Measurements from ENCODE around the gene ABCC8. TPM values are rescaled to one million over a fixed set of nuclear protein-coding genes. Genes with fewer than 3 reads are reported as not detected.

The ABCC8 gene
- total and polyA plus RNA-seq, 2 experiments from 2014 or later = 2.0 to 3.4 TPM

GRCh38 chr11:17460406-17460805 lies 16.2 kb downstream of the ABCC8 start (continued):
- TF ChIP-seq ZNF331 (CRISPR knock-in tag; IDR thresholded peaks at IDR 0.05; ENCODE audit: low read depth) = no peak

GRCh38 chr11:17459236-17459896 lies 17.3 kb downstream of the ABCC8 start:
- H4K20me1 ChIP-seq (replicated peaks; ENCODE audit: insufficient read depth) = no peaks in the 10 kb centered on the region
- no peaks in the 10 kb centered on the region for H3K79me2 ChIP-seq (replicated peaks; ENCODE audit: insufficient read depth)
- H3K9me2 ChIP-seq (ENCODE audit: insufficient read depth) = no peaks in the 10 kb centered on the region
- H3K27ac ChIP-seq (ENCODE audit: low read depth) = no peak overlapping the region
- H3K4me3 Mint-ChIP-seq = no peak overlapping the region
- H3K4me1 ChIP-seq (ENCODE audit: insufficient read depth) = peaks cover 14% of the 10 kb centered on the region
- no peak for TF ChIP-seq ZNF331 (CRISPR knock-in tag; IDR thresholded peaks at IDR 0.05; ENCODE audit: low read depth)
- no peak for TF ChIP-seq CTCF (conservative IDR thresholded peaks at IDR 0.05; ENCODE audit: low read depth in 2 of 2)
- TF ChIP-seq ZNF114 (CRISPR knock-in tag; IDR thresholded peaks at IDR 0.05) = no peak
- no peak for TF ChIP-seq ETS1 (IDR thresholded peaks at IDR 0.05)
- no peak for TF ChIP-seq JUNB (IDR thresholded peaks at IDR 0.05; ENCODE audit: unreplicated experiment)
- peaks cover 25% of the 10 kb centered on the region for H3K4me1 Mint-ChIP-seq
- H3K4me3 ChIP-seq = no peak overlapping the region
- no peaks in the 10 kb centered on the region for H3K36me3 ChIP-seq (ENCODE audit: insufficient read depth)
- no peak overlapping the region for H3K4me2 ChIP-seq
- no peaks in the 10 kb centered on the region for H3K27me3 ChIP-seq (ENCODE audit: insufficient read depth)
- ATAC-seq = no peak
- no peak overlapping the region for H2AFZ ChIP-seq
- no peaks in the 10 kb centered on the region for H3K36me3 Mint-ChIP-seq (ENCODE audit: low read depth)
- H3K9me3 Mint-ChIP-seq = no peaks in the 10 kb centered on the region
- H3K27ac Mint-ChIP-seq = no peak overlapping the region
- no peak for DNase-seq (ENCODE audit: low spot score)
- peaks cover 2% of the 10 kb centered on the region for H3K27me3 Mint-ChIP-seq (ENCODE audit: insufficient read depth, low read depth, poor library complexity)
- no peaks in the 10 kb centered on the region for H3F3A ChIP-seq (replicated peaks; ENCODE audit: low read depth)

- no peaks in the 10 kb centered on the region for H3K9me3 Mint-ChIP-seq
- H3K27me3 Mint-ChIP-seq (ENCODE audit: insufficient read depth, low read depth, poor library complexity) = peaks cover 2% of the 10 kb centered on the region
- no peak for ATAC-seq
Measured at GRCh38 chr11:17458268-17458667, 18.4 kb downstream of the ABCC8 start.

More at GRCh38 chr11:17458268-17458667, 18.4 kb downstream of the ABCC8 start:
- Histone ChIP-seq H4K20me1 (replicated peaks; ENCODE audit: insufficient read depth) (no peaks in the 10 kb centered on the region), H2AFZ (peak overlapping the region; percentile 80), H3K4me1 (ENCODE audit: insufficient read depth) (peaks cover 14% of the 10 kb centered on the region), H3K36me3 (ENCODE audit: insufficient read depth) (no peaks in the 10 kb centered on the region), H3F3A (replicated peaks; ENCODE audit: low read depth) (no peaks in the 10 kb centered on the region), H3K27ac (ENCODE audit: low read depth) (no peak overlapping the region), H3K4me3 (0 out of 2 replicates have a peak overlapping the region, but pooled peaks have one; percentile 24), H3K79me2 (replicated peaks; ENCODE audit: insufficient read depth) (no peaks in the 10 kb centered on the region), H3K9me2 (ENCODE audit: insufficient read depth) (no peaks in the 10 kb centered on the region), H3K4me2 (peak overlapping the region; percentile 69), H3K27me3 (ENCODE audit: insufficient read depth) (no peaks in the 10 kb centered on the region)
- H3K27ac Mint-ChIP-seq = peak overlapping the region; percentile 69
- H3K4me3 Mint-ChIP-seq = no peak overlapping the region
- no peak for DNase-seq (ENCODE audit: low spot score)
- peaks cover 25% of the 10 kb centered on the region for H3K4me1 Mint-ChIP-seq
- H3K36me3 Mint-ChIP-seq (ENCODE audit: low read depth) = no peaks in the 10 kb centered on the region
- TF ChIP-seq EZH2 (IDR thresholded peaks at IDR 0.05; ENCODE audit: low read depth, unreplicated experiment) (no peak), ZNF331 (CRISPR knock-in tag; IDR thresholded peaks at IDR 0.05; ENCODE audit: low read depth) (no peak), REST (IDR thresholded peaks at IDR 0.05; ENCODE audit: unreplicated experiment) (no peak), ZNF114 (CRISPR knock-in tag; IDR thresholded peaks at IDR 0.05) (no peak)
